NOMO-1 (cell line): ENCODE results near the gene BRAP.
A peak's percentile ranks its signal among the peaks of the same experiment; 100 is the strongest.
"Not testable (repeated sequence)": the region's sequence is repeated elsewhere in the genome, so short reads cannot be mapped to it uniquely, and the experiment has no call there.

Experiments used
- DNase-seq, 2 experiments: peaks; one replicate each; lab custom pipeline; 2025; ENCODE audit not compliant: unreplicated experiment in 2 of 2; lab: John Stamatoyannopoulos, UW

The BRAP gene

DNA sequence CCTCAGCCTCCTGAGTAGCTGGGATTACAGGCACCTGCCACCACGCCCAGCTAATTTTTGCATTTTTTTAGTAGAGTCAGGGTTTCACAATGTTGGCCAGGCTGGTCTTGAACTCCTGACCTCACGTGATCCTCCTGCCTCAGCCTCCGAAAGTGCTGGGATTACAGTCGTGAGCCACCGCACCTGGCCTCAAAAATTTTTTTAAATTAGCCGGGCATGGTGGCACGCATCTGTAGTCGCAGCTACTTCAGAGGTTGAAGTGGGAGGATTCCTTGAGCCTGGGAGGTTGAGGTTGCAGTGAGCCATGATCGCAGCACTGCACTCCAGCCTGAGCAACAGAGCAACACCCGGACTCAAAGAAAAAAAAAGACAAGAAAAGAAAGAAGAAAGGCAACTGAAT lies 67.9 kb downstream of the BRAP start:
- not testable (repeated sequence) for DNase-seq

GRCh38 chr12:111616177-111616623 lies 69.6 kb downstream of the BRAP start:
- no peak for DNase-seq

DNA sequence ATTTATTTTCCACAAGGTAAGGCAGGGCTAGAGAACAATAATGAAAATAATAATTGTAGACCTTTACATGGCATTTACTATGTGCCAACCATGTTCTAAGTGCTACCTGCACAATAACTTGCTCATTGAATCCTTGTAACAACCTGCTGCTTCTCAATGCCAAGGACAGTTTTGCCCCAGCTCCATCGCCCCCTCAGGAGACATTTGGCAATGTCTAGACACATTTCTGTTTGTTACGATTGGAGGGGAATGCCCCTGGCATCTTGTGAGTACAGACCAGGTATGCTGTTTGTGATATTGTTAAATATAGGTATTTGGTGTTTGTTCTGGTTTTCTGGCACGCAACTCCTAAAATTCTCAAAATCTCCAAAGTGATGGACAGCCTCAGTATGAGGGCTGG lies 78.5 kb downstream of the BRAP start:
- no peak for DNase-seq

GRCh38 chr12:111606767-111607230 lies 79.0 kb downstream of the BRAP start:
- DNase-seq = no peak

- no peak for DNase-seq
Observed at GRCh38 chr12:111605911-111606766, 79.6 kb downstream of the BRAP start.

DNA sequence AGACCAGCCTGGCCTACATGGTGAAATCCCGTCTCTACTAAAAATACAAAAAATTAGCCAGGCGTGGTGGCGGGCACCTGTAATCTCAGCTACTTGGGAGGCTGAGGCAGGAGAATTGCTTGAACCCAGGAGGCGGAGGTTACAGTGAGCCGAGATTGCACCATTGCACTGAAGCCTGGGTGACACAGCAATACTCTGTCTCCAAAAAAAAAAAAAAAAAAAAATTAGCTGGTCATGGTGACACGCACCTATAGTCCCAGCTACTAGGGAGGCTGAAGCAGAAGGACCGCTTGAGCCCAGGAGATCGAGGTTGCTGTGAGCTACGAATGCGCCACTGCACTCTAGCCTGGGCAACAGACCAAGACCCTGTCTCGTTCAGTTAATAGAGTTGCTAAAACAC lies 82.9 kb downstream of the BRAP start:
- not testable (repeated sequence) for DNase-seq

- DNase-seq = no peak
Observed at GRCh38 chr12:111602348-111602747, 83.4 kb downstream of the BRAP start.

DNA sequence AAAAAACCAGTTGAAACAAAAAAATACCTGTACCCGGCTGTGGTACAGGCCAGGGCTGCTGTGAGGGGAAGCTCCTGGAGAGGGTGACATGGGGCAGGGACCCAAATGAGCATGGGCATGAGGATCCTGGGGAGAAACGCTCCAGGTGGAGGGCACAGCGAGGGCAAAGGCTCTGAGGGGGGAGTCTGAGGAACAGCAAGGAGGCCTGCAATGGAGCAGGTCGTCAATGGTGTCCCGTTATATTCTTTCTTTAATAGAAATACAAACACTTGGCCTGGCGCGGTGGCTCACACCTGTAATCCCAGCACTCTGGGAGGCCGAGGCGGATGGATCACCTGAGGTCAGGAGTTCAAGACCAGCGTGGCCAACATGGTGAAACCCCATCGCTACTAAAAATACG lies 84.8 kb downstream of the BRAP start:
- DNase-seq = not testable (repeated sequence)

GRCh38 chr12:111600205-111600642 lies 85.5 kb downstream of the BRAP start:
- DNase-seq = no peak

- peak; percentile 79 to 85 for DNase-seq
Observed at GRCh38 chr12:111599453-111600204, 86.1 kb downstream of the BRAP start.

DNA sequence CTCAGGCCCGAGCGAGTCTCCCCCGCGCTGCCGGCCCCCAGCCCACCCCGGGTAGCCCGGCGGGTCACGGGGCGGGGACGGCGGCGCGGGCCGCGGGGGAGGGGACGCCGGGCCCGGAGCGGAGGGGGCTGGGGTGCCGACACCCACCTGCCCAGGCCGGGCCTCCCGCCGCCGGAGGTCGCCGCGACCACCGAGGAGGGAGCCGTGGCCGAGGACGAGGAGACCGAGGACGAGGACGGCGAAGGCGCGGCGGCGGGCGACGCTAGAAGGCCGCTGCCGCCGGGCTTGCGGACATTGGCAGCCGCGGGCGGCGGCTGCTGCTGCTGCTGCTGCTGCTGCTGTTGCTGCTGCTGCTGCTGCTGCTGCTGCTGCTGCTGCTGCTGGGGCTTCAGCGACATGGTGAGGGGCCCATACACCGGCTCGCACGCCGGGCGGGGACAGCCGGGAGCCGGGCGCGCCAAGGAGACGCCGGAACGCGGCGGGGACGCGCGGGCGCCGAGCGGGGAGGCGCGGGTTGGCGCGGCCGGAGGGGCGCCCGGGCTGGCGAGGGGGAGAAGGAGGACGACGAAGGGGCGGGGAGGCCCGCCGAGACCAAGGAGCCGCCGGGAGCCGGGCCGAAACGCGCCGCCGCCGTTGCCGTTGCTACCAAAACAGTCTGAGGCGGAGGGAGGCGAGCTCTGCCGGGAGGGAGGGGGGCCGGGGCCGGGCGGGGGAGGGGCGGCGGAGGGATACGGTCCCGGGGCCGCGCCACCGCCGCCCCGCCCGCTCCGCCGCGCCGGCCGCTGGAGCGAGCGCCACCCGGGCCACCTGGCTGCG lies 86.9 kb downstream of the BRAP start, which contains the start of gene ATXN2:
Gene ATXN2, minus strand, starts transcription at position 679 of the 816 bp plus-strand sequence. Its CDS starts 281 bp downstream, at position 398.
- peak; percentile 52 to 70 for DNase-seq

DNA sequence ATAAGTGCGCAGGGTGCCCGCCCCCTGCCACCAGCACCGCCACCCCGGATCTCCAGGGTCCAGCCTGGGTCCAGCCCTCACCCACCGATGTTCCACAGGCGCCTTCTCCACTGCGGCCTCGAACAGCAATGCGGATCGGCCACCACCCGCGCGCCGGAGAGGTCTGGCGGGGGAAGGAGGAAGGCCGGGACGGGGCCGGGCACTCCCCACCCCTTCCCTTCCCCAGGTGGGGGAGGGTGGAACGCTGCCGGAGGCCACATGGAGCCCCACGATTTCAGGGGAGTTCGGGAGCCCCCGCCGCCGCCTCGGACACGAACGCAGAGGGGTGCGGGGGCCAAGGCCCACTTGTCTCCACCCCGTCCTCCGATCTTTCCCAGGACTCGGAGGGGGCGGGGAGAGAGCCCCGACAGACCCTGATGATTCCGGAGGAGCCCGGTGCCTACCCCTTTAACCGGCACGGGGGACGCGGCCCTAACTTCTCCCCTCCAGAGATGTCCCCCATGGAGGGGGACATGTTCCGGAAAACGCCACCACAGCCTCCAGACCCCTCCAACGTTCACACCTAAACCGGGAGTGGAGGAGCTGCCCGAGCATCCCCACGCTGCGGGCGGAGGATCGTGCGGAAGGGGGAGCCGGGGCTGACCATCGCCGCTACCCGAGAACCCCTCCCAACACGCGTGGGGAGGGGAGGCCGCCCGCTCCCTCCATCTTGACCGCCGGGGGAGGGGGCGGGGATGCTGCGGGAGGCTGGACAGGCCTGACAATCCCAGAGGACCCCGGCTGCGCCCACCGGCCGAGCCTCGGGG lies 87.7 kb downstream of the BRAP start:
- DNase-seq = peak; percentile 18 to 19

GRCh38 chr12:111596985-111597830 lies 88.5 kb downstream of the BRAP start:
- peak; percentile 41 to 43 for DNase-seq

DNA sequence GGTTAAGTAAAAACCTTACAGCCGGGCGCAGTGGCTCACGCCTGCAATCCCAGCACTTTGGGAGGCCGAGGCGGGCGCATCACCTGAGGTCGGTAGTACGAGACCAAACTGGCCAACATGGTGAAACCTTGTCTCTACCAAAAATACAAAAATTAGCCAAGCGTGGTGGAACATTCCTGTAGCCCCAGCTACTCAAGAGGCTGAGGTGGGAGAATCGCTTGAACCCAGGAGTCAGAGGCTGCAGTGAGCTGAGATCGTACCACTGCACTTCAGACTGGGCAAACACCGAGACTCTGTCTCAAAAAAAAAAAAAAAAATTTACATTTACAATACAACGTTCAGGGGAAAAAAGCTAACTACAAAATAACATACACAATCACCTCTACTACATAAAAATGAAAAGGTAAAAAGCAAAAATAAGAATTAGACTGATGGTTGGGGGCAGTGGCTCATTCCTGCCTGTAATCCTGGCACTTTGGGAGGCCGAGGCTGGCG lies 90.4 kb downstream of the BRAP start:
- not testable (repeated sequence) for DNase-seq
